Thymus (tissue), 11 donors: ENCODE results near the gene FIGN. TPM values are rescaled to one million over a fixed set of nuclear protein-coding genes. Genes with fewer than 3 reads are reported as not detected.

Source experiments
- DNase-seq, 9 donors: peaks; one replicate each; pipeline ENCODE4 v3.0.0-alpha.2; 2013; ENCODE audit warnings: low spot score in 9 of 9, low read depth in 6 of 9, missing footprints in 1 of 9
- H3K27ac ChIP-seq, 2 donors: one replicate each; pipeline ENCODE4 v1.5.1; 2013; ENCODE audit warnings: control low read depth in 1 of 2, low read depth in 1 of 2, low read length in 1 of 2, mild to moderate bottlenecking in 1 of 2, moderate library complexity in 1 of 2
- H3K27me3 ChIP-seq, 2 donors: one replicate each; pipeline ENCODE4 v1.5.1; 2013; ENCODE audit warnings: low read length in 1 of 2; ENCODE audit not compliant: control insufficient read depth in 2 of 2, insufficient read depth in 1 of 2
- H3K36me3 ChIP-seq, 2 donors: one replicate each; pipeline ENCODE4 v1.5.1; 2013; ENCODE audit warnings: low read length in 1 of 2, mild to moderate bottlenecking in 1 of 2, moderate library complexity in 1 of 2; ENCODE audit not compliant: control insufficient read depth in 2 of 2, insufficient read depth in 2 of 2
- H3K4me1 ChIP-seq, 2 donors: one replicate each; pipeline ENCODE4 v1.5.1; 2013; ENCODE audit warnings: low read length in 2 of 2; ENCODE audit not compliant: control insufficient read depth in 2 of 2, insufficient read depth in 2 of 2
- H3K4me3 ChIP-seq, 2 donors: one replicate each; pipeline ENCODE4 v1.5.1; 2013; ENCODE audit warnings: low read length in 2 of 2, control low read depth in 1 of 2, mild to moderate bottlenecking in 1 of 2
- H3K9me3 ChIP-seq, 2 donors: one replicate each; pipeline ENCODE4 v1.5.1; 2013; ENCODE audit warnings: low read length in 1 of 2, mild to moderate bottlenecking in 1 of 2; ENCODE audit not compliant: control insufficient read depth in 2 of 2, insufficient read depth in 1 of 2
- WGBS: extraction: QIAGEN DNeasy Blood & Tissue Kit; methylation state at CpG from one replicate; pipeline ENCODE4 v1.1.7; 2013; 5-methylcytosine and 5-hydroxymethylcytosine counted together
- polyA plus RNA-seq: library from polyadenylated mRNA; stranded (reverse); fragments of 200-250 nt; gene quantifications from one replicate; pipeline ENCODE4 v1.2.3, GENCODE V29; 2013
- total RNA-seq: library from RNA; stranded (reverse); fragments of 120-200 nt; gene quantifications from one replicate; pipeline ENCODE4 v1.2.4, GENCODE V29; 2013
- donor health status: healthy.

The FIGN gene
- total and polyA plus RNA-seq, 2 donors, result 0.09 to 0.21 TPM

DNA sequence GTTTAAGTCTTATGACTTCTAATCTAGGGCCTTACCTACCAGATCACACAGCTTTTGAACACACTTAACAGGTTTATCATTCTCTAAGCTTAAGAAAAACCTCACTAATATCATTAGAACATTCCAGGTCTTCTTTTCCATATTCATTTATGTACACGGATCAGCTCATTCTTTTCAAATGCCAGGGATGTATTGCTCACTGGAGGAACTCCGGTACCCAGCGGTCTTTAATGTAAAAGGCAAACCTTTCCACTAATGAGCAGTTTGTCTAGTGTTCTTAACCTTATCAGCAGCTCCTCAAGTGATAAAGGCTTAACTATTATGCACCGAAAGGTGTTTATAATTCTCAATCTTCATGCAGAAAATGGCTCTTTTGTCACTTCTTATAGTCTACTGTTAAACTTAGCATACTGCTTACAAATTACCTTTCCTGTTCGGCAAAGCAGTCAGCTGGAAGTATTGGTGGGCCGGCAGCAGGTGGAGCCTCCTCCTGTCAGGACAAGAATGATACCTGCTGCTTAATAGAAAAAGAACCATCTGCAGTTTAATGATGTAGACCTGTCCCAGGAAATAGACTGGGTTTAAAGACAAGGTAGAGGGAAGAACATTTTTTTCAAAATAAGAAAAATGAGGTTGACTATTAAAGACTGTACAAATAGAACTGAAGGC lies 142.7 kb downstream of the FIGN start:
- 76% methylated on average over 6 of the region's 6 CpGs for WGBS
- H3K27ac ChIP-seq, result no peak overlapping the region
- DNase-seq, result no peak
- H3K9me3 ChIP-seq, result peaks cover 0 to 2% of the 10 kb centered on the region in 2 donors
- H3K27me3 ChIP-seq, result no peaks in the 10 kb centered on the region
- H3K4me3 ChIP-seq, result no peak overlapping the region
- H3K36me3 ChIP-seq, result no peaks in the 10 kb centered on the region
- no peaks in the 10 kb centered on the region for H3K4me1 ChIP-seq

DNA sequence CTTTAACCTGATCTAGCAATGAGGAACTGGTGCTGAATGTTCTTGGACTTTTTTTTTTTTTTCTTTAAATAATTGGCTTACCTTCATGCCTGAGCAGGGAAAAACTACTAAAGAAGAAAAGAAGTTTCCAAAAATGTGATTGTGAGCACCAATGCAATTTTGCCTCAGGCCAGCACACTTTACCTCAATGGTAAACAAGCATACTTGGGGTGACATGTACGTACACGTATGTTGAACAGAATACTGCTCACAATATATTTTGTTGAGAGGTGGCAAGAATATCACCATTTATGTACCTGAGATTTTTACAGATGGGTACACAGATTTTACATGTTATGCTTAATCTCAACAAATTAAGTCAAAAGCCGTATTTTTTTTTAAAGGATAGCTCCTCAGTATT lies 144.3 kb downstream of the FIGN start:
- Histone ChIP-seq H3K27ac (no peak overlapping the region), H3K4me1 (no peaks in the 10 kb centered on the region), H3K9me3 (no peaks in the 10 kb centered on the region), H3K4me3 (no peak overlapping the region), H3K36me3 (no peaks in the 10 kb centered on the region), H3K27me3 (no peaks in the 10 kb centered on the region)
- no peak for DNase-seq
- WGBS, result 79% methylated on average over 3 of the region's 3 CpGs

DNA sequence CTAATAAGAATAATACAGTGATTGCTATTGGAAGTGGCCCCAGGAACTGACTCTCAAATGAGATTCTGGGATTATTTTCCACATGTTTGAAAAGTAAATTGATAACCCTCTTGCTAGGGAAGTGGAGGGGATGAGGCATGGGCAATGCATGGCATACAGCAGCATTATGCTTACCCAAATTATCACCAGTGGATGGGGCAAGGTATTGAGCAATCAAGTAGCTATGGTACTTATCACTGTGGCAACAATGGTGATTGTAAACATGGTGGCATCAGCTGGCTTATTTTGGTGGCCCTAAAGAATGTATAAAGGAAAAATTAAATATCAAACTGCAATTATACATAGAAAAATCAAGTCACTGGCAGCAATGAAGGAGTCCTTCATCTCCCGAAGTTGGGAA lies 155.1 kb downstream of the FIGN start:
- H3K27me3 ChIP-seq, result no peaks in the 10 kb centered on the region
- no peaks in the 10 kb centered on the region for H3K4me1 ChIP-seq
- H3K4me3 ChIP-seq, result no peak overlapping the region
- H3K36me3 ChIP-seq, result no peaks in the 10 kb centered on the region
- DNase-seq, result no peak
- H3K9me3 ChIP-seq, result no peaks in the 10 kb centered on the region
- 97% methylated on average over 1 of the region's 1 CpG for WGBS
- no peak overlapping the region for H3K27ac ChIP-seq

DNA sequence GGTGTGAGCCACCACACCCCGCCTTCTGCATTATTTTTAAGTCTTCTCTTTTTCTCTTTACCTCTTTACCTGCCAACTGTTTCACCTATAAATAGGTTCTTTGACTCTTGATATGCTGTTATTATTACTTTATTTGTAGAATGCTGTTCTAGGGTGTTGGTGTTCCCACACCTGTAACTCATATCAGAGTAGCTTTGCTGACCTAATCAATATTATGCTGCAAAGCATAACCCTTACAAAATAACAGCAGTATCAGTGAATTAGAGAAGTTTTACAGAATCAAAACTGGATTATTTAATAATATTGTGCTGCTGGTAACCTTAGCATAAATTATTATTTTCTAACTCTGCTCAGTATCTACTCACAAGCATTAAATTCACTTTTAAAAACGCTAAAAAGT lies 161.5 kb downstream of the FIGN start:
- Histone ChIP-seq H3K27ac (no peak overlapping the region), H3K4me3 (no peak overlapping the region), H3K36me3 (no peaks in the 10 kb centered on the region), H3K4me1 (no peaks in the 10 kb centered on the region), H3K27me3 (no peaks in the 10 kb centered on the region), H3K9me3 (no peaks in the 10 kb centered on the region)
- WGBS, result 66% methylated on average over 2 of the region's 2 CpGs
- DNase-seq, result no peak

DNA sequence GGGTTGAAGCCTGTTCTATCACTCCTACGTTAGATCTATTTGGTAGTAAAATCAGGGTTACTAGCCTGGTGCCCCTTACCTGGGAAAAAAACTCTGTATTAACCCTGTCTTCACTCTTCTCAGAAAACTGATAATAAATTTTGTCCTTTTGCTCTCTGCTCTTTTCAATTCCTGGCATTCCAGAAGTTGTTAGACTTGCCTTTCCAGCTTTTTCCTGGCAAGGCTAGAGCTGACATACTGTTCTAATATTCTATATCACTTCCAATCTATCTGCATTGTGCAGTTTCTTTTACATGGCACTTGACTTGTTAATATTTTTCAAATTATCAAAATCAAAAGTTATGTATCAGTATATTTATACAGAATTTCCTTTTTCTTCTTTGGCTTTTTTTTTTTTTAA lies 162.2 kb downstream of the FIGN start:
- Histone ChIP-seq H3K36me3 (no peaks in the 10 kb centered on the region), H3K4me3 (no peak overlapping the region), H3K9me3 (no peaks in the 10 kb centered on the region), H3K27ac (no peak overlapping the region), H3K27me3 (no peaks in the 10 kb centered on the region), H3K4me1 (no peaks in the 10 kb centered on the region)
- WGBS, result 88% methylated on average over 1 of the region's 1 CpG
- DNase-seq, result no peak

DNA sequence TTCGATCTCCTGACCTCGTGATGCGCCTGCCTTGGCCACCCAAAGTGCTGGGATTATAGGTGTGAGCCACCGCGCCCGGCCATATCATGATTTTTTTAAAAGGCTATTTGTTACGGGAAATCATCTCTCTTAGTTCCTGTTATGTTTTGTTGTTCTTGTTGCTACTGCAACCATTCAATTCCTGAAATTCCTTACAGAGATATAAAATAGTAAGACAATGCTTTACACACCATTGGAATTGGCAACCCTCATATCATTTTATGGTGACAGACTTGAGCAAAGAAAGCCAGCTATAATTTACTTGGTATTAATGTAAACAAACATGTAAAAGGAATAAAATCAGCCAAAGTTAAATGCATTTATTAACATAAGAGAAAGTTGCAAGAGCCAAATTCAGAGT lies 163.0 kb downstream of the FIGN start:
- H3K27ac ChIP-seq, result no peak overlapping the region
- no peak for DNase-seq
- H3K4me3 ChIP-seq, result no peak overlapping the region
- no peaks in the 10 kb centered on the region for H3K36me3 ChIP-seq
- WGBS, result 96% methylated on average over 7 of the region's 7 CpGs
- H3K27me3 ChIP-seq, result no peaks in the 10 kb centered on the region
- no peaks in the 10 kb centered on the region for H3K9me3 ChIP-seq
- no peaks in the 10 kb centered on the region for H3K4me1 ChIP-seq

DNA sequence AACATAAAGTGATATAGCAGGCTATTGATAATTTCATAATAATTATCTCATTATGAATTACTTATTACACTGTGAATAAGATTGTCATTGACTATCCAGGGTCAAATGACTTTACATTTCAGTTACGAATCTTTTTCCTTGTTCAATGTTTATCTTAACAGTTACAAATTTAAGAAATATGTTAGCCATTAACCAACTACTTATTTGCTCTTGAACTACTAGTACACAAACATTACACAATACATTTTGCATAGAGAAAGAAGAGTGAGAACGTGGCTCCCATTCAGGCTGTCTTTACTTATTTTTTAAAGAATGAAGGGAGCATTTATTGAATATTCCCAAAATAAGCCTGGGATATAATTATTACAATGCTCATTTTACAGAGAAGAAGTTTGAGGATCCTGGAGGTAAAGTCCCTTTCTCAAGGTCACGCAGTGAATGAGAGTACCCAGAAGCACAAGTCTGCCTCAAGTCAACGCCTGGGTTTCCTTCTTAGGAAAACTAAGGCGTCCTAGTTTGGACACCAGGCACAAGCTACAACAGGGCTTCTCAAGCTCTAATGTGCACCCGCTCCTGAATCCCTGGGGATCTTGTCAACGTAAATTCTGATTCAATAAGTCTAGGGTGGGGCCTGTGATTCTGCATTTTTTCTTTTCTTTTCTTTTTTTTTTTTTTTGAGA lies 164.2 kb downstream of the FIGN start:
- Histone ChIP-seq H3K4me1 (no peaks in the 10 kb centered on the region), H3K4me3 (no peak overlapping the region), H3K27me3 (no peaks in the 10 kb centered on the region), H3K36me3 (no peaks in the 10 kb centered on the region), H3K9me3 (no peaks in the 10 kb centered on the region), H3K27ac (no peak overlapping the region)
- no peak for DNase-seq
- WGBS, result 94% methylated on average over 7 of the region's 7 CpGs

DNA sequence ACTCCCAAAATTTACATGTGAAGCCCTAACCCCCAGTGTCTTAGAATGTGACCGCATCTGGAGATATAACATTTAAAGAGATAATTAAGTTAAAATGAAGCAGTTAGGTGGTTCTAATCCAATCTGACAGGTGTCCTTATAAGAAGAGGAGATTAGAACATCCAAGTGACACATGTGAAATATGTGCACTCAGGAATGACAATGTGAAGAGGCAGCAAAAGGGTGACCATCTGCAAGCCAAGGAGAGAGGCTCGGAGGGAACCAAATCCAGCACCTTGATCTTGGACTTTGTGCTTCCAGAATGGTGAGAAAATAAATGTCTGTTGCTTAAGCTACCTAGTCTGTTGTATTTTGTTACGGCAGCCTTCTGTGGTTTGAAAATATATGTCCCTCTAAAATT lies 165.4 kb downstream of the FIGN start:
- Histone ChIP-seq H3K4me3 (no peak overlapping the region), H3K4me1 (no peaks in the 10 kb centered on the region), H3K36me3 (no peaks in the 10 kb centered on the region), H3K9me3 (no peaks in the 10 kb centered on the region), H3K27me3 (no peaks in the 10 kb centered on the region), H3K27ac (no peak overlapping the region)
- no peak for DNase-seq
- WGBS, result 94% methylated on average over 3 of the region's 3 CpGs

DNA sequence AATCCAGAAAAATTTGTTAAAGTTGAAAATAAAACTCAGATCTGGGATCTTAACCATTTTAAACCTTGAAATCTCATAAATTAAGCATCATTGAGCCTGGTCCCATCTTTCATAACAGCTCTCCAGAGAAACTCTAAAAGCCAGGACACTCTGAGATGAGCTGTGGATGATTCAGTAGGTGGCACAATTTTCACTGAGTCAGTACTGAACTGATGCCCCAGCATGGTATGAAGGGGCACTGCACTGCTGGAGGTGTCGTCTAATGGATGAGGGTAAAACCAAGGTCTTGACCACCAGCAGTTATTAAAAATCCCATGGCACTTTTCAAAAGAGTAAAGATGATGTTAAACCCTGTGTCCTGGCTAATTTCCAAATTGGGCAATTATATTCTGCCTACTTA lies 170.6 kb downstream of the FIGN start:
- 90% methylated on average over 1 of the region's 1 CpG for WGBS
- Histone ChIP-seq H3K27ac (no peak overlapping the region), H3K36me3 (no peaks in the 10 kb centered on the region), H3K4me3 (no peak overlapping the region), H3K9me3 (no peaks in the 10 kb centered on the region), H3K27me3 (no peaks in the 10 kb centered on the region), H3K4me1 (no peaks in the 10 kb centered on the region)
- DNase-seq, result no peak
